H54 (cell line): ENCODE results near the gene OR10X1.

Experiments used
- DNase-seq: peaks from one replicate; pipeline ENCODE4 v3.0.0; 2011; ENCODE audit warnings: low spot score, mixed read lengths; ENCODE audit not compliant: insufficient read length
- FAIRE-seq: peaks from 3 replicates; lab custom pipeline; 2011; peaks lifted over from hg19 to GRCh38; lab: Jason Lieb, UNC
- POLR2A ChIP-seq: IDR thresholded peaks from 2 replicates; pipeline ENCODE4 v1.6.1; 2011; ENCODE audit warnings: low read depth, mild to moderate bottlenecking, low read length

Gene OR10X1

DNA sequence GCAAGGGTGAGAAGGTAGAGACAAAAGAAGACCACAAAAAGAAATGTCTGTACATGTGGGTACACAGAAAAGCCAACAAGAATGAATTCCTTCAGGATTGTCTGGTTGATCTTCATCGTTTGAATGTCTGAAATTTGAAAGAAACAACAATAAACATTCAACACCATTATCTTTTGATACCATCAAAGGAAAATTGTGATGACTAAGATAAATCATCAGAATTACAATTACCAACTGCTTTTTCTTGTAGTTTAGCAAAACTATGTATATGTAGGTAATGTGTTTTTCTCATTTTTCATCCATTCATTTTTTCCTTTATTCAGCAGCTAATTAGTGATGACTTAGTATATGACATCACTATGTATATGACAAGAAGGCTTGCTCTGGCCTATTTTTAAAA lies at the start of gene OR10X1:
Gene OR10X1 (minus strand): TSS at position 167 of the 400 bp plus-strand sequence. CDS start 0 bp downstream, at position 167.
- no peak for FAIRE-seq
- TF ChIP-seq POLR2A = no peak

DNA sequence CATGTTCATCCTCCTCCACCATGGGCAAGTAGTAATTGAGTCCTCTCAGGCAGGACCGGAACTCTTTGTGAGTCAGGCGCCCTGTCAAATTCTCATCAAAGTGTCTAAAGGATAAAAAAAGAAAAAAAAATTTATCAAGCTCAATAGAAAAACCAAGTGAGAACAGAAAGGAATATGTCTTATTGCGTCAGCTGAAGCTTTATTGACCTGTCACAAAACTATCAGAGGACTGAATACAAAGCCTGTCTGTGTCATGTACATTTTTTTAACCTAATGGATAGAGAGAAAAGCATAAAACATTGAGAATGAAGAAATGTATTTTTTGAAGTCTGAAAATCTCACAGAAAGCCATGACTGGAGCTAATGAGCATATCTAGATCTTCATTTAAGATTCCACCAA lies 34.1 kb upstream of the OR10X1 start:
- DNase-seq (no peak), FAIRE-seq (no peak)
- no peak for TF ChIP-seq POLR2A

More for the DNA sequence above, at the start of gene OR10X1:
- DNase-seq = no peak

- TF ChIP-seq POLR2A = no peak
- no peak for FAIRE-seq
- DNase-seq = no peak
These were observed 32.2 kb upstream of the OR10X1 start for GRCh38 chr1:158611916-158612315.

GRCh38 chr1:158607296-158607695 lies 27.6 kb upstream of the OR10X1 start:
- FAIRE-seq (no peak), DNase-seq (no peak)
- no peak for TF ChIP-seq POLR2A

DNA sequence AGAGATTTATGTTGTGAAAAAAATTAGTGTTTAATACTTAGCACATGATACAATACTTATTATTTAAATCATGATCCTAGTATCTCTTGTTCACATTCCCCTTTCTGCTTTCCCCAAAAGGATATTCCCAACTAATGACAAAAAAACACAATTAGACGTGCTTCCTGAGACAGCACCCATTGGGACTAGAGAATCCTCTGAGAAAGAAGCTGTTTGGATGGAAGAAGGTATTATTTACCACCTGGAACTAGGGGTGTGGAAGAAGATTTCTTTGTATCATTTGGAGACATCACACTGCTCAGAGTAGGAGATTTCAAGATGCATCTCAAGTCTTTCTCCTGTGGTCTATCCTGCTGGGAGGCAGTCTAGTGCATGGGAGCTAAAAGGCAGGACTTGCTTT lies 25.3 kb upstream of the OR10X1 start, which contains the start of gene OR10Z1:
Gene OR10Z1 (plus strand): TSS at position 301 of the 400 bp plus-strand sequence. CDS start 1,171 bp downstream, outside the sequence.
- DNase-seq (no peak), FAIRE-seq (no peak)
- no peak for TF ChIP-seq POLR2A

DNA sequence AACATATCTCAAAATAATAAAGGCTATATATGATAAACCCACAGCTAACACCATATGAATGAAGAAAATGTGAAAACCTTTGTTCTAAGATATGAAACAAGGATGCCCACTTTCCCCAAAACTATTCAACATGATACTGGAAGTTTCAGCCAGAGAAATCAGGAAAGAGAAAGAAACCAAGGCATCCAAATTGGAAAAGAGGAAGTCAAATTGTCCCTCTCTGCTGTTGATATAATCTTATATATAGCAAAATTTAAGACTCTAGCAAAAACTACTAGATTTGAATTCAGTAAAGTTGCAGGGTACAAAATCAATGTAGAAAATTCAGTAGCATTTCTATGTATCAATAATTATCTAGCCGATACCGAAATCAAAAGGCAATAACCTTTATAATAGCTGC lies 21.0 kb upstream of the OR10X1 start:
- no peak for DNase-seq
- no peak for FAIRE-seq
- no peak for TF ChIP-seq POLR2A

DNA sequence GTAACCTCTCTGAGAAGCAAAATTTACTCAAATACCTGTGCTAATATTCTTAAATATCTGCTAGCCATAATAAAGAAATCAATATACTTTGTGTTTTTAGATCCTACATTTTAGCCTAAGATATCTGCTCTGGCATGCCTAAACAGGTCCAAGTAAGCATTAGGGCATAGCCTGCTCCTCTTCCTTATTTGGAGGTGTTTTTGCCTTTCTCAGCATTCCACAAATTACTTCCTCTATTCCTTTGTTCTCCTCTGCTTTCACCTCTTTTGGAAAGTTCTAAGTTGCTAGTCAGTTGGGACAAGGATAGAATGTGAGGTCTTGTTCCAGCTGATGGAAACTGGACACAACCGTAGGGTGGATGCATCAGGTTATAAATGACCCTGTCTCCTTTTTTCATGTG lies 7.2 kb upstream of the OR10X1 start:
- DNase-seq (no peak), FAIRE-seq (no peak)
- no peak for TF ChIP-seq POLR2A

- DNase-seq (no peak), FAIRE-seq (no peak)
- TF ChIP-seq POLR2A = no peak
These were observed 4.3 kb upstream of the OR10X1 start for GRCh38 chr1:158583962-158584361.

GRCh38 chr1:158577561-158577960 lies 2.1 kb downstream of the OR10X1 start:
- no peak for FAIRE-seq

GRCh38 chr1:158572226-158572625 lies 7.5 kb downstream of the OR10X1 start:
- no peak for TF ChIP-seq POLR2A
- no peak for FAIRE-seq
- DNase-seq = no peak

More at GRCh38 chr1:158577561-158577960, 2.1 kb downstream of the OR10X1 start:
- no peak for TF ChIP-seq POLR2A
- no peak for DNase-seq

DNA sequence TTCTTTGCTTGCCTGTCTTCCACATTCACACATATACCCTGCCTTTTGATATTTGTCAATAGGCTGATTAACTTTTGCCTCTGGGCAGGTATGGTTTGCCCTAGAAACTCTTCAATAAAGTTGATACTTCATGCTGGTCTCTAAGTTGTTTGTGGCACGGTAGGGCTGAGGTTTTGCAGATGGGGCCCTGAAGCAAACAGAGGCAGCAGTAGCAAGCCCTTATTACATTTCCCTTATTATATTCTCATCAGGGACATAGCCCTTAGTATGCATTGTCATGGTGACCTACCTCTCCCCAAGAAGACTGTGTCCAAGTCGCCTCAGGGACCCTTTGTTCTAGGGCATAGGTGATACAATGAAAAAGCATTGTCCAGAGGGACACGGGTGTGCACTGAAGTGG lies 9.2 kb downstream of the OR10X1 start, which contains the start of gene OR6P1:
Gene OR6P1 (minus strand): TSS at position 101 of the 400 bp plus-strand sequence. CDS start 6,976 bp downstream, outside the sequence.
- no peak for TF ChIP-seq POLR2A

DNA sequence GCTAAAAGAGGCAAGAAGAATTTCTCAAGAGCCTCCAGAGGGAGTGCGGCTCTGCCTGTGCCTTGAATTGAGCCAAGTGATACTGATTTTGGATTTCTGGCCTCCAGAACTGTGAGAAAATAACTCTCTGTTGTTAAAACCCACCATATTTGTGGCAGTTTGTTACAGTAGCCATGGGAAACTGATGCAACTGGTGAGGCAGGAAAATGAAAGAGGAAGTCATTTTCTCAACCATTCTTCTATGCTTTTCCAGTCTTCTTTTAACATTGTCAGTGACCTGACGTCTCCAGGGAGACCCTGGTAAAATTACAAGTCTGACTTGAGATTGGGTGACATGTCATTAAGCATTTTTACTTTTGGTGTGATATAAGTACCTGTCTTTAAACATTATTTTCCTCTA lies 15.1 kb downstream of the OR10X1 start:
- FAIRE-seq (no peak), DNase-seq (no peak)
- no peak for TF ChIP-seq POLR2A

More for the DNA sequence above, 9.2 kb downstream of the OR10X1 start, which contains the start of gene OR6P1:
- FAIRE-seq (no peak), DNase-seq (no peak)

DNA sequence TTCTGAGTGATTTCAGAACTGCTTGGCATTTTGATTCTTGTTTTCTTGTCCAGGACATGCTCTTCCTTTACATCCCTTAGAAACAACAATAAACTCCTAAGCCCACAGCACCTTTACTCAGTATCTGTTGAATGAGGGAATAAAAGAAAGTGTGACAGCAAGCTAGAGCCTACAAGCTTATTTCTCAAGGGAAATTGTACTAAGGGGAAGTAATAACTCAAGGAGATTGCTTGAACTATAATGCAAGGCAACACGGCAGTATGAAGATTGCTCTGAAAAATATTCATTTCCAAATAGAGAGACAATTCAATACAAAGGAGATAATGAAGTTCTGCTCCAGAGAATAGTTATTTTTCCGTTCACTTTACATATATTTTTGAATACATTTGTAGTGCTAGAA lies 15.8 kb downstream of the OR10X1 start:
- FAIRE-seq (no peak), DNase-seq (no peak)
- no peak for TF ChIP-seq POLR2A

- no peak for DNase-seq
- FAIRE-seq = no peak
- TF ChIP-seq POLR2A = no peak
These were observed 20.0 kb downstream of the OR10X1 start for GRCh38 chr1:158559696-158560095.

- DNase-seq = no peak
- FAIRE-seq = no peak
- no peak for TF ChIP-seq POLR2A
These were observed 25.3 kb downstream of the OR10X1 start, which contains the start of gene OR6Y1 for GRCh38 chr1:158554352-158554751. TSS of gene OR6Y1 (minus strand) at chr1:158554405. CDS start at chr1:158548105, 6,300 bp downstream.
